HG03060 (cell line): ENCODE data around the gene BEGAIN.

ENCODE experiments used
- ATAC-seq: cut with Tn5 transposase; IDR thresholded peaks from one replicate; pipeline ENCODE4 v1.9.1; 2021; ENCODE audit warnings: low read depth, moderate number of reproducible peaks; ENCODE audit not compliant: unreplicated experiment

The BEGAIN gene

GRCh38 chr14:100538351-100539002 is 48.7 kb downstream of the BEGAIN start:
- no peak for ATAC-seq

GRCh38 chr14:100537446-100538350 is 49.5 kb downstream of the BEGAIN start:
- no peak for ATAC-seq

GRCh38 chr14:100536721-100537445 is 50.3 kb downstream of the BEGAIN start:
- no peak for ATAC-seq

GRCh38 chr14:100536121-100536510 is 51.1 kb downstream of the BEGAIN start:
- ATAC-seq, result no peak

- no peak for ATAC-seq
Observed at GRCh38 chr14:100535287-100536120, 51.7 kb downstream of the BEGAIN start.

- no peak for ATAC-seq
Observed at GRCh38 chr14:100534528-100535286, 52.5 kb downstream of the BEGAIN start.

- no peak for ATAC-seq
Observed at GRCh38 chr14:100533656-100534485, 53.3 kb downstream of the BEGAIN start.

GRCh38 chr14:100532906-100533655 is 54.1 kb downstream of the BEGAIN start:
- no peak for ATAC-seq

- no peak for ATAC-seq
Observed at GRCh38 chr14:100532154-100532861, 54.9 kb downstream of the BEGAIN start.

- ATAC-seq, result no peak
Observed at GRCh38 chr14:100531152-100532121, 55.8 kb downstream of the BEGAIN start.

- no peak for ATAC-seq
Observed at GRCh38 chr14:100530270-100531072, 56.7 kb downstream of the BEGAIN start.

- no peak for ATAC-seq
Observed at GRCh38 chr14:100529561-100530031, 57.6 kb downstream of the BEGAIN start.

GRCh38 chr14:100528962-100529560 is 58.2 kb downstream of the BEGAIN start:
- no peak for ATAC-seq

- ATAC-seq, result no peak
Observed at GRCh38 chr14:100526632-100527031, 60.6 kb downstream of the BEGAIN start.

- no peak for ATAC-seq
Observed at GRCh38 chr14:100526057-100526456, 61.2 kb downstream of the BEGAIN start.
